Stimulated activated CD4-positive, alpha-beta T cell treated with anti-CD3 and anti-CD28 coated beads, Interleukin-4, amount 100 ng/mL, for 1 hour (primary cell): ENCODE measurements around the gene EIF3L.

Experiments used
- DNase-seq: peaks from one replicate; pipeline ENCODE4 v3.0.0-alpha.2; 2020

The EIF3L gene

GRCh38 chr22:37817705-37818408, 31.4 kb upstream of the EIF3L start:
- peak; percentile 88 for DNase-seq

GRCh38 chr22:37818409-37819104, 30.7 kb upstream of the EIF3L start:
- peak; percentile 71 for DNase-seq

DNA sequence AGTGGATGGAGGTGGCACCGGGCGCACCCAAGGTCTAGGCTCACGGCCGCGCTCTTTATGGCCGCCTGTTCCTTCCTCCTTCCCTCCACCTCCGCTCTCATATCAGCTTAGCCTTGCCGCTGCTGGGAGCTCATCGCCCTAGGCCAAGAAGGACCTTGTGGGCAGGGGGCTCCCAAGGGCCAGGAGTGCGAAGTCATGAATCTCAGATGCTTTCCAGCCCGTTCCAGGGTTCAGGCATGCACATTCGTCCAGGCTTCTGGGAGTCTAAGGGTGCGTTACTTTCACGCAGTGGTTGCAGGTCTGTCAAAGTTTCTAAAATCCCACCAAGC, 30.1 kb upstream of the EIF3L start:
- DNase-seq, result no peak

DNA sequence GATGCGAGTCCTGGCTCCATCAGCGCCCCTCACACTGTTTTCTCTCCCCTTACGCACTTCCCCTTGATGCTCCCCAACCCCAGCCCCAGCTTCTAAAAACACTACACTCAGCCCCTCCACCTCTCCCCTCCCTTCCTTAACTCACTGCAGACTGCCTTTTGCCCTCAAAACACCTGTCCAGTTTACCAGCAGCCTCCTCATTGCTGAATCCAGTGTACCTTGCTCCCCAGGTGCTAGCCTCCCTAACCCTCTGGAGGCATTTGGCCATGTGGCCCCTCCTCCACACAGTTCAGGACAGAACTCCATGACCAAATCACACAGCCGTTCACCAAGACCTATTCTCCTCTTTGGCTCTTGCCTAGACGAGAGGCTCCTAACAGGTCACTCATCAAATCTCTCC, 28.9 kb upstream of the EIF3L start:
- no peak for DNase-seq

DNA sequence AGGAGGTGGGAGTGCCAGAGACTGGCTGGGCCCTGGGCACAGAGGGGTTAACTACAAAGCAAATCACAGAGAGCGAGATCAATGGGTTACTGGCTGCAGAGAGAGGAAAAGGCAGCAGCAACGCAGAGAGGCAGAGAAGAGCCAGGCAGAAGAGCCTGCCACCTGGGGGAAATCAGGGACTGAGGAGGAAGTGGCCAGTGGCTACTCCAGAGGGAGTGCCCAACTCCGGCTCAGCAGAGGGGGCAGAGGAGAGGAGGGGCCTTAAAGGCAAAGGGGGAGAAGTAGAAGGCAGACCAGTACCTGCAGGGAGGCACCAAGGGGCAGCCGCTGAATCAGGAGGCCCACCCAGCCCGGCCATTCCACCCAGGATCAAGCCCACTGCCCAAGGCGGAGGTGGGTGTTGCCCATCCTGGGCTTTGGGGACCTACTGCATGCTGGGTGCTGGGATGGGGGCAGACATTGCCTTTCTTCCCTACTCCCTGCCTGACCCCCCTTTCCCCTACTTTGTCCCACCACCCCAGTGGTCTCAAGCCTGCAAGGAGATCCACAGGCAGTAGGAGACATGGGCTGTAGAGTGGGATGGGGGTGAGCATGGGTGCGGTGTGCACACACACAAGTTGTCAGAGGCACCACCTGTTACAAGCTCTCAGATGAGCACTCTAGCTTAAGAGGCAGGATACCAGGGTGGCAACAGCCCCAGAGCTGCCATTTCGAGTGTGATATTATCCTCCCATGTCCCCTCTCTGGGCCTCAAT, 27.0 kb upstream of the EIF3L start:
- no peak for DNase-seq

DNA sequence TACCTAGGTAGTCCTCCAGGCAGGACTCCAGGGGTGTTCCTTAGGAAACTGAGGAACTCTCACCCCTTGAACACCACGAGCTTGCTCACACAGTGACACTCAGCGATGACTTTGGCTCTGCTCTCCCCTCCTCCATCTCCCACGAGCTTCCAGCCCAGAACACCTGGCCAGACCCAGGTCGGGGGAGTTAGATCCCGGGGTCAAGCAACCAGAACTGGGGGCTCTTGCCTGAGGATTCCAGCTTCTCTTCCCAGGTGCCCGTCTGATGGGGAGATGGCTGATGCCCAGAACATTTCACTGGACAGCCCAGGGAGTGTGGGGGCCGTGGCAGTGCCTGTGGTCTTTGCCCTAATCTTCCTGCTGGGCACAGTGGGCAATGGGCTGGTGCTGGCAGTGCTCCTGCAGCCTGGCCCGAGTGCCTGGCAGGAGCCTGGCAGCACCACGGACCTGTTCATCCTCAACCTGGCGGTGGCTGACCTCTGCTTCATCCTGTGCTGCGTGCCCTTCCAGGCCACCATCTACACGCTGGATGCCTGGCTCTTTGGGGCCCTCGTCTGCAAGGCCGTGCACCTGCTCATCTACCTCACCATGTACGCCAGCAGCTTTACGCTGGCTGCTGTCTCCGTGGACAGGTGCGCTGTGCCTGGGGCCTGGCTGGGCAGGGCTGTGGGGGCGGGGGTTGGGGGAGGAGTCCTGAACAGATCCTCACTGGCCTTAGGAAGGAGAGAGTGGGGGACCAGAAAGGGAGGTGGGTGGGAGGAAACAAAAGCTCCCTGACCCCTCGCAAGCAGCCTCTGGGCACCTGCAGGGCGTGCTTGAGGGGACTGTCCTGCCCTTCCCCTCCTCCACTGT, 25.9 kb upstream of the EIF3L start, which contains the start of gene GALR3:
Gene GALR3, plus strand, starts transcription at position 249 of the 852 bp plus-strand sequence. Its CDS starts 25 bp downstream, at position 274.
- no peak for DNase-seq

DNA sequence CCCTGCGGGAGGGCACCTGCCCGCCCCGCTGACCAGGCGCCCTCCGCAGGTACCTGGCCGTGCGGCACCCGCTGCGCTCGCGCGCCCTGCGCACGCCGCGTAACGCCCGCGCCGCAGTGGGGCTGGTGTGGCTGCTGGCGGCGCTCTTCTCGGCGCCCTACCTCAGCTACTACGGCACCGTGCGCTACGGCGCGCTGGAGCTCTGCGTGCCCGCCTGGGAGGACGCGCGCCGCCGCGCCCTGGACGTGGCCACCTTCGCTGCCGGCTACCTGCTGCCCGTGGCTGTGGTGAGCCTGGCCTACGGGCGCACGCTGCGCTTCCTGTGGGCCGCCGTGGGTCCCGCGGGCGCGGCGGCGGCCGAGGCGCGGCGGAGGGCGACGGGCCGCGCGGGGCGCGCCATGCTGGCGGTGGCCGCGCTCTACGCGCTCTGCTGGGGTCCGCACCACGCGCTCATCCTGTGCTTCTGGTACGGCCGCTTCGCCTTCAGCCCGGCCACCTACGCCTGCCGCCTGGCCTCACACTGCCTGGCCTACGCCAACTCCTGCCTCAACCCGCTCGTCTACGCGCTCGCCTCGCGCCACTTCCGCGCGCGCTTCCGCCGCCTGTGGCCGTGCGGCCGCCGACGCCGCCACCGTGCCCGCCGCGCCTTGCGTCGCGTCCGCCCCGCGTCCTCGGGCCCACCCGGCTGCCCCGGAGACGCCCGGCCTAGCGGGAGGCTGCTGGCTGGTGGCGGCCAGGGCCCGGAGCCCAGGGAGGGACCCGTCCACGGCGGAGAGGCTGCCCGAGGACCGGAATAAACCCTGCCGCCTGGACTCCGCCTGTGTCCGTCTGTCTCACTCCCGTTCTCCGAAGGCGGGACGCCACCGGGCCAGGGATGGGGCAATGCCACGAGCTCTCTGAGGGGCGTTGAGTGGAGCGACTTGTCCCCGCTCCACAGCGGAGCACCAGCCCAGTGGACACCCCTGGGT, 24.3 kb upstream of the EIF3L start:
- DNase-seq, result peak; percentile 13

- DNase-seq, result no peak
These were observed 22.2 kb upstream of the EIF3L start for GRCh38 chr22:37827056-37827455.

DNA sequence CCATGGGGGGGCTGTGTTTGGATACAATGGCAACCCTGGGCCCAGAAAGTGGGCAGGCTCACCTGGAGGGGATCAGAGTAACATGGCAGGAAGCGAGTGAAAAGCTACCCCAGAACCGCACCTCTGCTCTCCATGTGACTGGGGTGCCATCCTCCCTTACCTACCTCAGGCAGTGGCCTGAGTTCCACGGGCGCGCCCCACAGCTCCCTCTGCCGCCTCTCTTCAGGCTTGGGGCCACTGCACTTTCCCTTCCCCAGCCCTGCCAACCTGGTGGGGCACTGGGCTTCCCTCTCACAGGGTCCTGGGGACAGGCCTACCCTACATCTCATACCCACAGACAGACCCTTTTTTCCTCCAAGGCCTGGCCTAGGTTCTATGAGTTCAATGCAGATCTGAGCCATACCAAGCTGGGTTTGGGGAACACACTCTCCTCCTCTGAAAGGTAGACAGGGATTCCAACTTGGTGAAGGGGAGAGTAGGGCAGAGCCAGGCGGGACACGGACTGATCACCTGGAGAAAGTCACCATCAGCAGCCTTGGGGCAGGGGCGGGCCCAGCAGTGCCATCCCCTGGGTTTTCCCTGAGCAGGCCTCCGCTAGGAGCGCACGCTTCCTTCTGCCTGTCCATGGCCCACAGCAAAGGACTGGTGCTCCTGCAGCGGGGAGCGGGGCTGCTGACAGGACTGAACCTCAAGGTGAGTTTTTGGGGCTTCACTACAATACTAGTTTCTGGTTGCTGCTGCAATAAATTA, 19.0 kb upstream of the EIF3L start:
- no peak for DNase-seq

GRCh38 chr22:37831472-37831871, 17.7 kb upstream of the EIF3L start:
- no peak for DNase-seq

DNA sequence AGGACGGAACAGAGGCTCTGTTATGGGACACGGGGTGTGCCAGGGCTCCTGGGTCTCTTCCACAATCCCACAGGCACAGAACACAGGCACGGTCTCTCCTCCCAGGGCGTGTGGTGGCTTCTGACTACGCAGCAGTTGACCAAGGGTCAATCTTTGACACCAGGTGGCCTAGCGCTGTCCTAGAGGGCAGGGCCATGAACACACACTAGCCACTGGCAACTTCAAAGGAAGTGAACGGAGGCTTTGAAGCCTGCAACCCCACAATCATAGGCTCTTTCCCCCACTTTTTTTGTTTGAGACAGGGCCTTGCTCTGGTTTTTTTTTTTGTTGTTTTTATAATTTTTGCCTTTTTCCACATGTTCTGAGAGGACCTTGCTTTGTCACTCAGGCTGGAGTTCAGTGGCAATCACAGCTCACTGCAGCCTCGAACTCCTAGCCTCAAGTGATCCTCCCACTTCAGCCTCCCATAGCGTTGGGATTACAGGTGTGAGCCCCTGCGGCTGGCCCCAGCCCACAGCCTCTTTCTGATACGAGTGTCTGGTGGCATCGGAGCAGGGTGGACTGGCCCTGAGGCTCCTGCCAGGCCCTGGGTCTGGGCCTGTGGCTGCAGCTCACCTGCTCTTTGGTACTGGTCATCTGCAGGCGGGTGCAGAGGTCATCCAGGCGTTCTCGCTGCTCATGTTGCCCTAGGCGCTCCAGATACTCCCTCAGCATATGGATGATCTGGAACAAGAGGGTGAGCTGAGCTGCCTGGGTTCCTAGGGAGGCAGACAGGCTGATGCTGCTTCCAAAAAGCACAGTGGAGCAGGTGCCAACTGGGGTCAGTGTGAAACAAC, 17.0 kb upstream of the EIF3L start:
- no peak for DNase-seq

- no peak for DNase-seq
These were observed 7.0 kb upstream of the EIF3L start for GRCh38 chr22:37842015-37842793.

- DNase-seq, result peak; percentile 56
These were observed 5.5 kb upstream of the EIF3L start for GRCh38 chr22:37843741-37844089.

GRCh38 chr22:37844904-37845329, 4.3 kb upstream of the EIF3L start:
- no peak for DNase-seq

GRCh38 chr22:37846433-37846832, 2.8 kb upstream of the EIF3L start:
- DNase-seq, result no peak

DNA sequence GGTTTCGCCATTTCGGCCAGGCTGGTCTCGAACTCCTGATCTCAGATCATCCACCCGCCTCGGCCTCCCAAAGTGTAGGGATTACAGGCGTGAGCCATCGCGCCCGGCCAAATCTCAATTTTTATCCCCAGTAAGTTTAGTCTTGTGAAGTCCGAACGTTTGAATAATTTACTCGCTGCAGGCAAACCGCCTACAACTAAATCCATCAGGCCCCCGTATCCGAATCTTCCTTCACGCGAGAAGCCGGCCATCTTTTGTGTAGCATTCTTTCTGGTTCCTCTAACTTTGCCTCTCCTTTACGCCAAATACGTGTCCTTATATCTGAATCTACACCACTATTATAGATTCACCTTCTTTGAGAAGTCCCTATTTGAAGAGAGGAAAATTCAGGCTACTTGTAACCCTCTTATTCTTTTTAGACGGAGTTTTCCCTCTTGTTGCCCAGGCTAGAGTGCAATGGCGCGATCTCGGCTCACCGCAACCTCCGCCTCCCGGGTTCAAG, 581 bp upstream of the EIF3L start:
- peak; percentile 11 for DNase-seq

DNA sequence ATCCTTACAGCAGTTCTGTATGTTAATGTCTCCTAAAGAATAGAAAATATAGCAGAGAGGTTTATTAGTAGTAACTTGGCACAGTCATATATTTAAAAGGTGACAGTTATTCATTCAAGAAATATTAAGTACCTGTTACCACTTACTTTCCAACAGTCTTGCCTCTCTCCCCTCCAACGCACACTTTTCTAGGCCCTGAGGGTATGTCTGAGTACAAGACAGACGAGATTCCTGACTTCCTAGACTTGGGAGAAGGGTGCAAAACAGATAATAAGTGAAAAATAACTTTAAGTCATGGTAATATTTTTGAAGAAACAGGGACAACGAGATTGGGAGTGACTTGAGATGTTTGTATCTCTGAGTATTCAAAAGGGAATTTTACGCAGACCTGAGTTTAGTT, 1.6 kb downstream of the EIF3L start:
- no peak for DNase-seq

GRCh38 chr22:37852418-37852817, 3.2 kb downstream of the EIF3L start:
- DNase-seq, result no peak

DNA sequence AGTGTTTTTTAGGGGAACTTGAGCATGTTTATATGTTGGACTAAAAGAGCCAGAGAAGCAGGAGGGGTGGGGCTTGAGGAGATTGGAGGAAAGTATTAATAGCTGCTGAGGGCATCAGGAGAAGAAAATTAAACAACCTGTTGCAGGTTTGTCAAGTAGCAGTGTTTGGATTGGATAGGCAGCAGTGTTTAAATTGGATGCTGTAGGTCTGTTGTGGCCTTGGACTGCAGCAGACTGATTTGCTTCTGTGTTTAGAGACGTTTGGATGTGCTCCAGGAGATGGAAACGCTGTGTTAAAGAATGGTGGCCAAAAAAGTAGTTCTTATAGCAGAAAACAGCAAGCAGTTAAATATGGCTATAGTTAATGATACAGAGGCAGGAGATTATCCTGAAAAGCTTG, 5.7 kb downstream of the EIF3L start:
- no peak for DNase-seq
